T1000 (cell line): ENCODE results near the gene CELF4.

Experiments
- DNase-seq: peaks from one replicate; lab custom pipeline; 2025; ENCODE audit warnings: mixed read lengths; lab: John Stamatoyannopoulos, UW

Gene CELF4

DNA sequence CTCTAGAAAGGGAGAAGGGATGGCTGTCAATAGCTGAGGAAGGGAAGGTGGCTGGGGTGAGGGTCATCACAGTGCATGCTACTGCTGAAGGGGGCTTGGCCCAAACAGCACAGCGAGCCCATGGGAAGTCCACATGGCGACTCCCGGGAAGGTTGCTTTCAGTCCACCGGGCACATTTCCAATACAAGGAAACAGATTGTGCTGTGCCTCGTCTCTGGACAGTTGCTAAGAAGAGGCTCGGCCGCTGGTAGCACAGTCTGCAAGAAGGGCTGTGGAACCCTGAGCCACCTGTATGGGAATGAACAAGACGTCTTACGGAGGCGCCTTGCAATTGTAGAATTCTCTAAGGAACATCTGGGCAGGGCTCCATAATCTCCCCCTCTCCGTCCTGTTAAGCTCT lies 123.1 kb downstream of the CELF4 start:
- no peak for DNase-seq

DNA sequence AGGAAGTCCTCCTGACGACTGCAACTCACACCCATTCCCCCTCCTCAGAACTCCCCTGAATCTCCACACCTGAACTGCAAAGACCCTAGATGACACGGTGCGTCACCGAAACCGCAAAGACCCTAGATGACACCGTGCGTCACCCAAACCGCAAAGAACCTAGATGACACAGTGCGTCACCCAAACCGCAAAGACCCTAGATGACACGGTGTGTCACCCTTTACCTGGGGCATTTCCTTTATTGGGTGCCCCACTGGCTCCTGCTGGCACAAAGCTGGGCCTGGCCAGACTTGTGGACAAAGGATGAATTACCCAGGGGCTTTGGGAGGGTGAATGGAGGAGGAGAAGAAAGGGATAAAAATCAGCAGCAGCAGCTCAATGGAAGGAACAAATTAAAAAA lies 123.8 kb downstream of the CELF4 start:
- no peak for DNase-seq

DNA sequence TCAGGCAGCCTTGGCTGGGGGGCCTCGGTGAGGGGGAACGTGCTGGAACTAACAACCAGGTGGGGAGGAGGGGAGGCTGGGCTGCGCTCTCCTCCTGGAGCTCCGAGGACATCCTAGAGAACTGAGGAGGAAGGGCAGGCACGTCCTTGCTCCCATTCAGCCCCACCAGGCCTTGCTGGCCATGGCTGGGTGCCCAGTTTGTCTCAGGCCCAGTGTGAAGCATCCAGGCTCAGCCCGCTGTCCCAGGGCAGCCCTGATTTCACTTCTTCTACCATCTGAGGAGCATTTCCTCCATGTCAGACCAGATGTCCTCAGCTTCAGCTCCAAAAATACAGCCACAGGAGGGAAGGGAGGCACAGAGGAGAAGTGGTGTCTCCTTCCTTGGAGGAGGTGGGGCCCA lies 125.4 kb downstream of the CELF4 start:
- no peak for DNase-seq

DNA sequence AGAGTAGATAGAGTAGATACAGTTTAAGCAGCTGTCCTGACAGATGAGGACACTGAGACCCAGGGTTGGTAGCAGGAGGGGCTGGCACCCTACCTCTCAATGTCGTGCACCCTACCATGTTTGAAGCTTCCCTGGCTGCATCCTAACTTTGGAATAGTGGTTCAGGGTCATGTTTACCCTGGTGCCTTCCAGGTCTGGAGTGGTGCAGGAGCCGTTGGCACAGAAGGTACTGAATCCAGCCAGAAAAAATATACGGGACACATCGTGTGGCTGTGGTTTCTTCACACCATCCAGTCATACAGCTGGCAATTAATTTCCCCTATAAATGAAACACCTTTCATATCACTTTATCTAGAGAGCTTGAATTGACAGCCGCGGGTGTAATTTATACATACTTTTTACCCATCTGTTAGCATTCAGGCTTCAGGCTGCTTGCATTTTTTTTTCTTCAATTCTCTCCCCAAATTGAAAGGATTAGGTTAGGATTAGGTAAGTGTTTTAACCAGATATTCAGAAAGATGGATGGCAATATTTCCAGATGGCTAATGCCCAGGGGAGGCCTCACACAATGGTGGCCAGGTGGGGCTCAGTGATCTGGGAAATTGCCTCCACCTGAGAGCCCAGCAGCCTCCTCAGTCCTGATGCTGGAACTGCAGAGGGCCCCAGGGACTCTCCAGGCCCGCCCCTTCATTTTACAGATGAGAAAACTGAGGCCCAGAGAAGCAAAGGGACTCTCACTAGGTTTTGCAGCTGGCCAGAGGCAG lies 127.0 kb downstream of the CELF4 start:
- no peak for DNase-seq

DNA sequence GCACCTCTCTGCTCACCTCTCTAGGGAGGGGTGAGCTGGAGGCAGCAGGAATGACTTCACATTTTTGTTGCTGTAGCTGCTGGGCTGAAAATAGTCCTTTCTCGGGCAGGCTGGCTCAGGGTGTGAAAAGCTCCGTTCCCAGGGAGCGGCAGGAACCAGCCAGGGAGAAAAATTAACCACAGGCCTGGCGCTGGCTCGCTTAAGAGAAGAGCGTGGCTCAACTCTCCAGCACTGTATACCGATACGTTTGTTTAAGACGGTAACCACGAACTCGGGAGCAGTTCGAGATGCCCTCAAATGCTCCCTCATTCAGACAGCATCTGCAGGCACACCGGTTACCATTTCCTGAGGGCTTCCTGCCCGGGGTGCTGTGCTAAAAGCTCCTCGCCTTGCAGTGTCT lies 129.6 kb downstream of the CELF4 start:
- no peak for DNase-seq

DNA sequence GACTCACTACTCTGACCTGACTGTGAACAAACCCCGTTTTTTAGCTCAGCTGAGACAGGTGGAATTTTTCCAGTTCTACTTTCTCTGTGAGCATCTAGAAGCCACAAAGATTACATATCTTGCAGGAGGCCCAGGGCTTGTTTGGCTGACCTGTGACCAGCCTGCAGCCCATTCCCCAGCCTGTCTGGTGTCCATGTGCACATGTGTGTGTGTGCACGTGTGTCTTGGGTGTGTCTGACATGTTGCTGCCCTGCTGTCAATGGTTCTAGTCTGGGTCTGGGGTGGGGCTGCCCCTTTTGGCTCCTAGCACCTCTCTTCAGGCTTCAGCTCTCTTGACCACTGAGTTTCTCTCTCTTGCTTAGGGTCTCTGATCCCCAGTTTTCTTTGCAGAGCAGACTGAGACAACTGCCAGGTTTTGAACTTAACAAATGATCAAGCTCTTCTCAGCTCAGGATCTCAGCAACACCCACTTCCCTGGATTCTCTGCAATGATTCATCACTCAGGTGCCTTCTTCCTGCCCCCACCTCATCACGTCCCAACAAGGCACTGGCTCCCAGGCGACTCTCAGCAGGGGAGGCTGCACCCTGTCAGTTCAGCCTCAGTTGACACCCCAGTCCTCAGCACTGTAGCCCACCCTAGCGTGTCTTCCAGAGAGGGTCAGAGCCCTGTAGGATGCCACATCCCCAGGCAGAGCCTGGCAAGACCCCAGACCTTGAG lies 130.3 kb downstream of the CELF4 start:
- DNase-seq: no peak

DNA sequence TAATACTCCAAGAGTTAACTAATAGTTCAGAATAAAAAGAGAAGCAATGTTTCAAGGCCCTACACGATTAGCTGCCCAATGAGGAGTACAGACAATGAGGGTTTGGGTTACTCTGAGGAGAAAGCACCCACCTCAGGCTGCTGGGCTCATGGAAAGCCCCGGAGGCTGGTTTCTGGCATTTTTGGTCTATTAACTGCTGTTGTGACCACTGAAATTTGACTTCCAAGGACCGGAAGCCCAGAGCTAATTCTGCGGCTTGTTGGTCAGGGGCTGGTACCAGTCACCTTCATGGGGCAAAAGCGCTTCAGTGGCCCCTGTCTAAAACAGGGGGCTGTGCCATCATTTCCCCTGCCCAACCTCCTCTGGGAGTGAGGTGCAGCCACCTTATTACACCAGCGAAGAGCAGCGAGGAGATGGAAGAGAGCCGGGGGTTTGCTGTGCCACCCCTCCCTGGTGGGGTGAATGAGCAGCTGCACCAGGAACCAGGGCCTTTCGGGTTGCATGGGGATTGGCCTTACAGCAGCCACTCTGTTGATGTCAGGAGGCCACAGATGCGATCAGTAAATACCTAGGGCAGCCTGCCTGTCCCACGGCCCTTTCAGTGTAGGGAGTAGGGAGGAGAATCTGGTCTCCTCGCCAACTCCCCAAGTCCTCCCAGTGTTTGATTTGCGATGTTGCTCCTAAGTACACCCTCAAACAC lies 131.3 kb downstream of the CELF4 start:
- DNase-seq: no peak

DNA sequence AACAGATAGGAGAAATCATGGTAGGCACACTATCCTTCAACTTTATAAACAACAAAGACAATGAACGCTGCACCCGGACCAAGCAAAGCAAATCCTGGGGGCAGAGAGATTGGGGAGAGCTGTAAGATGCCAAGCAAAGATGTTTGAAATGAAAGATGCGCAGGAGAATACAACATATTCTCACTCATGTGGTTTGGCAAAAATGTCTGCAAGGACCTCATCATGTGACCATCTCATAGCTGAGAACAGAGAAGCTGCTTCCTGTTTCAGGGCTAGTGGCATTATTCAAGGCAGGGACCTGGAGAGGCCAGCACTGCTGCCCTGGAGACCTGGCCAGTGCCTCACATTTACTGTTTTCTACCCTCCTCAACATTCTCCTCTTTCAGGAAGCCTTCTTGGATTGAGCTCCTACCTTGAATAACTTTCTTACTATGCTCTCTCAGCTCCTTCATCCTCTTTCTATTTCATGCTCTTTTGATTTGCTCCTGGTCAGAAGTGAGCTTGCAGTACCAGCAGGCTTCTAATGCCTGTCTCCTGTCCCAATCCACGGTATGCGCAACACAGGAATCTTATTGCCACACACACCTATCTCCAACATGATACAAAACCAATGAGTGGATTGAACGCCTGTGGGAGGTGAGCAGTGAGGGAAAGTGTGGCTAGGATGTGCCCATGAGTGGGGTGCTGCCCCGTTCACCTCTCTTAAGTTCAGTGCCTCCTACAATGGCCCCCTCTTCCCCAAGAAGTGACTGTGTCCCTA lies 133.0 kb downstream of the CELF4 start:
- DNase-seq: no peak

DNA sequence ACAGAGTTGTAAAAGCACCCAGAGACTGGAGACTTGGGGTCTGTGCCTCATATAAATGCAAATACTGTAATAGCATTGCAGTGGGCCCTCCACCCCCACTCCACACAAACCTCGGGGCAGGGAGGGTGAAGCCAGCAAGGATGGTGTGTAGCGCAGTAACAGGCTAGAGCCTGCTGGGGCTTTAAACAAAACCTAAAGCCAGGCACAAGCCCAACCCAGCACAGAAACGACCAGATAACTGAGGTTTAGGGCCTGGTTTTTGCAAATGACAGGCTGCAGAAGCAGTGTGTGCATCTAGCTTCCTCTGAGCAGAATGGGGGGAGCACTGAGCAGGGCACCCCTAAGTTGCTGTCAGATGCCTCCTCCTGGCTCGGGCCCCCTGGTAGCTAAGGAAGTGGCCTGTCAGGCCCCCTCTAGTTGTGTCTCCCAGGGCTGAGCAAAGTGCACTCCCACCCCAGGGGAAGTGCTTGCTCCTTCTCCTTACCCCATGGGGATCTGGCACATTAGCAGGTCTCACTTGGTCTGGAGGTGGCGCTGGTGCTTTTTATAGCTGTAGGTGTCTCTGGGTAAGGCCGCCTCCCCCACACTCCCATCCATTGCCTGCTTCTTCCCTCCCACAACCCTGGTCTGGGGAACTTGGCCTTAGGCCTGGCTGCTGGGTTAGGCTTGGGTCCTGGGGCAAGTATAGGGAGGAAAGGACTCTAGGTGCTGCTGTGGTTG lies 135.1 kb downstream of the CELF4 start:
- DNase-seq: no peak

DNA sequence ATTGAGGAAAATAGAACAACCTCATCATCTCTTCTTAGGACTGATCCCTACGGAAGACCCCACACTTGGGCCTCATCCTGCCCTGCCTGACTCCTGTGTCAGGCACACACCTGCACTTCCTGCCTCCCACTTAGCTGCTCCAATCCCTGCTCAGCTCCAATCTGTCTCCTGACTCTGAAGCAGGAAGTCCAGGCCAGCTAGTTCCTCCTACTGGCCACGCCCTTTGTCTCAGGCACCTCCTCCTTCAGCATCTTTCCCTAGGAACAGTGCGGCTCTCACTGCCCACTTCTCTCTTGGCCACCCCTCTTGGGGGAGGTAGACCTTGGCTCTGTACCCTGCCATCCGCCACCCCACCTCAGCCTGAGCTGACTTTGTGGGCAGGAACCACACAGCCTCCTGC lies 135.8 kb downstream of the CELF4 start:
- no peak for DNase-seq

DNA sequence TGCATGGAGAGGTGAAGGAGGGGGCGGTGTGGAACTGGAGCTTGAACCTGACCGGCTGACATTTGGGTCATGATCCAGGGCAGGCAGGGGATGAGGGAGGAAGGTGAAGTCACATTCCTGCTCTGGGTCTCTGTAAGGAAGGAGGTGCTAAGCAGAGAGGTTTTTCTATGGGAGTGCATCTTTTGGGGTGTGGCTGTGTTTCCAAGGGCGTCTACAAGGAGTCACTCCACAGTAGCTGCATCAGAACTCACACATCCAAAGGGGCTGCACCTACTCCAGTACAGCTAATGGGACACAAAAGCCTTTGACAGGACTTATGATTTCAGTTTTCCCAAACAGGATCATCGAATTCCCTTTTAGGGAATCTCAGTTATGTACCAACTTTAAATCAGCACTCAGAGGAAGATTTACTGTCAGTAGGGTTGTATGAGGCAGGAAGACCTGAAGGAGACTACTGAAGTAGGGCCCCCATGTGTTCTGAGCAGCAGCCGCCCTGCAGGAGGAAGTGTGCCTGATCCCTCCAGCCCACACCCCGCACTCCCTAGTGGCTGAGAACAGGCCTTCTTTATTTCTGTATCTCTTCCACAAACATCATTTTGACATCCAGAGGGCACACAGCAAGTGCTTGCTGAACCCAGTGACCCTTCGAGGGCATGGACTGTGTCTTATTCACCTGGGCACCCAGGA lies 137.2 kb downstream of the CELF4 start:
- DNase-seq: no peak

DNA sequence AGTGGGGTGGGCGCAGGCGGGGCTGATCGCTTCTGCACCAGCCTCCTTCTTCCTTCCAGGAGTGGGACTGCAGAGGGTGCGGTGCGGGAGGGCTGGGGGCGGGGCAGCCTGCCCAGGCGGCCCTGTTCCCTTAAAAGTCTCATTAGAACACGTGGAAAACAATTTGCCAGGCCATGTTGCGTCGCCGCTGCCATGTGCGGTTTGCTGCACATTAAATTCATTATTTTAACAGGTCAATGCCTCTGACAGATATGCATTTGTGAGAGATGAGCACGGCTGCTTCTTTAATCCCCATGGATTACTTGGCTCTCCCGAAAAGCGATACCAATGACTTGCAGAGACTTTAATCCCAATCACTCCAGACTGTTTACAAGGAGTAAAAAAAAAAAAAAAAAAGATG lies 139.0 kb downstream of the CELF4 start:
- DNase-seq: no peak

DNA sequence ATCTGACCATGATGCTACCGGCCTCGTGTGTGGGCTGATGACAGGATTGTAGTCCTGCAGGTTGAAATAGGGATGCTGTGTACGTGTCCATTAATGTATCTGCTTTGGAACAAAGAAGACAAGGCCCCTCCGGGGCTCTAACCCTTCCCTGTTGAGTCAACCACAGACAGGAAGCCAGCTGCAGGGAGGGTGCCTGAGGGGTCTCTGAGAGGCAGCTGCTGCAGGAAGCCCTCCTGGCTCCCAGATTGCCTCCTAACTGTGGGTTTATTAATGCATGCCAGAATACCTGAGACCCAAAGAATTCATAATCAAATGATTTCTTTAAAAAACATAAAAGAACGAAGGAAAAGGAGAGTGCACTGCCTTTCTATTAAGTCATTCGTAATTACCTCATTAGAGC lies 140.4 kb downstream of the CELF4 start:
- DNase-seq: no peak

DNA sequence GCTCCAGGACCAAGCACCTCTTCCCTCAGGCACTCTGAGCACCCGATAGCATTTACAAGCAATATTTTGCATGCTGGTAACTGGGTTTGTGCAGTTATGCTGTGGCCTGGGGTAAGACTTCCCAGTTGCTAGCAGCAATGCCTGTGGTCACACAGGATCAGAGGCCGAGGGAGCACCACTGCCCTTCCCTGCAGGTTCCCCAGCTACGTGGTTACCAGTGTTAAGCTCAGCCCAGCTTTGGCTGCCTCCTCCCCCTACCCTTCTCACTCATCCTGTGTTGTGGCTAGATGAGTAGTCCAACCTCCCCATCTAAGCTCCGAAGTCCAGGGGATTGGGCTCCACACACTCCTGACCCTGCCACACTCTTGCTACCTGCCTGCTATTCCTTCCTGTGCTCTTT lies 141.1 kb downstream of the CELF4 start:
- DNase-seq: no peak

DNA sequence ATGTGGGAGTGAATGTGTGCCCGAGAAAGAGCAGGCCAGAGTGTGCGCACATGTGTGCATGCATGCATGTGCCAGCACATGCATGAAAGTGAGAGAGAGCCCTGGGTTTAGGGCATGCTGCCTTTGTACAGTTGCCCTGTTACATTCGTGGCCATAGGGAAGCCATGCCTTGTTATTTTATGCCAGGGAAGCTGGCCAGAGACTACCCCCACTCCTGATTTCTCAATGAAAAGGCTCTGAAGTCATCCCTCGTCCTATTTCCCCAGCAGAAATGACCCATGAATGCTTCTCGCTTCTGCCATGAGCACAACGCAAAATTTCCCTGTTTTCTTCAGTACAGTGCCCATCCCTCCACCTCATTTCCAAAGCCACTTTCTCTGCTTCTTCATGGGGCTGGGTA lies 143.0 kb downstream of the CELF4 start:
- no peak for DNase-seq

DNA sequence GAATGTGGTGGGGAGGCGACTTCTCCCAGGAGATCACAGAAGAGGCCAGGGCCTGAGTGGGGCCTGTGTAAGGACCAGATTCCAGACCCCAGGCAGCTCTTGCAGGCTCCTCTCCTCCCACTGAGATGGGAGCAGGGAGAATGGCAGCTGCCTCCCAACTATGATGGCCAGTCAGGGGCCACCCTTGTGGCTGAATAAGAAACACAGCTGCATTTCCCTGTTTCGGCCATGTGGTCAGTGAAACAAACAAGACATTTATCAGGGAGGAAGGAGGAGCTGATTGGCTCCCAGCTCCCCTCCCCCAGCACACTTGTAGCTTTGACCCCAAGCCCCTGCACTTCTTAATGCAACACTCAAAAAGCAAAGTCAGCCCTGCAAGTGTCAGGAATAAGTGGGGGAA lies 143.5 kb downstream of the CELF4 start:
- no peak for DNase-seq

DNA sequence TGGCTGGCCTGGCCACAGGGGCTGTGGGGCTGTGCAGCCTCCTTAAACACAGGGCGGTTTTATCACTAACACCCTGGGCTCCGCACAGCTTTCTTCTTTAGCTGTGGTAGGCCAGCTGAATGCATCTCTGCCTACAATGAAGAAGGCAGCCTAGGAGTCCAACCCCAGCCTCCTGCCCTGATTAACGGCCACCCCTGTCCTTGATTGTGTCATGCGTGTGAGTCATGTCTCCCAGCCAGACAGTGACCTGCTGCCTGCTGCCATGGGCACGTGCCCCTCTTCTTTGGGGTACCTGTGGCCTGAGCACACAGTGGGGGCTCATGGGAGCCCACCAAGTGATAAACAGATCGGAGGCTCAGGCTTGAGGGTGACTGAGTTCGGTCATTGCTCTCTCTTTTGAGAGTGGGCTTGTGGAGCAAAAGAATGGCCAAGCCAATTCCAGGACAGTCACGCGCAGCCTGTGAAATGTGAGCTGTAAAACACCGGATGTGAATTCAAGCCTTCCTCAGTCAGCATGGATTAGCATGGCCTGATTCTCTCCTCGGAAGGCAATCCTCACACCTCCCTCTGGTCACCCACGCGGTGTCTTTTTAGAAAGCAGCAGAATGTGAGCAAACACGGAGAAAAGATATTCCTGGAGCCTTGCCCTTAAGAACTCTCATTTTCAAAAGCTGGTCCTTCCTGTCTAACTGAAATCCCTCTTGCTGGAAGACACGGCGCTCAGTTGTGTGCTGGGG lies 144.1 kb downstream of the CELF4 start:
- DNase-seq: no peak

DNA sequence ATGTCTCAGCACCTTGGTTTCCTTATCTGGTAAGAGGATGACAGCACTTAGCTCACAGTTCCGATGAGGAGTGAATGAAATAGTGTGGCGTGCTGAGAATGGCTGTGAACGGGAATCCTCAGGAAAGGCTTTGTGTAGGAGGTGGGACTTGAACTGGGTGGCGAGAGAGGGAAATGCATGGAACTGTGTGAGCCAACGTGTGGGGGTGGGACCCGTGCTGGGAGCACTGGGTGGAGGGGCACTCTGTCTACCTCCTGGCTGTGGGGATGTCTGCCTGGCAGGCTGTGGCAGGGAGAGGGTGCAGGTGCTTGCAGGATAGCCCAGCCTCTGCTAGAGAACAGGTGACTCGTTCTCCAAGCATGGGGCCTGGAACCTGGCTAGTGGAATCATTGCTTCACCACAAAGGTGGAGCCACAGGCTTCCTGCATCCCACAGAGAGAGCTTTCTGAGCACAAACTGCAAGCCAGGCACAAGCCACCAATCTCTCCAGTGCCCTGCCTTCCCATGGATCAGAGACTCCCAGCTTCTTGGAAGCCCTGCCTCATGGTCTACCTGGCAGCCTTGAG lies 145.2 kb downstream of the CELF4 start:
- no peak for DNase-seq

DNA sequence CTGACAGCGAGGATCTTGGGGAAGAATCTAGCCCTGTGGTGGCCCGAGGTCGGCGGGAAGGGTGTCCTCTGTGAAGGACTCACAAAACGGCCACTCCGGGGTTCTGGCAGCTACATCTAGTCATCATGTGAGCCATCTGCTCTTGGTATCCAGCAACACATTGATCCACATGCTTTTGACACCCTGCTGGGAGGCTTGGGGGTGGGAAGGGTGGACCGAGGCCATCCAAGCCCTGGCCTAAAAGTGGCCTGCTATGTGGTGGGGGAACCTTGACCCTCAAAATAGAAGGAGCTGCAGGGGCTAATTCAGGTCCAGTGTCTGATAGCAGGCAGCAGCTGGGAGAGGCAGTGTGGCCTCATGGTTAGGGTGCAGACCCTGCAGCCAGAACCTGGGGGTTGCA lies 145.7 kb downstream of the CELF4 start:
- DNase-seq: no peak

DNA sequence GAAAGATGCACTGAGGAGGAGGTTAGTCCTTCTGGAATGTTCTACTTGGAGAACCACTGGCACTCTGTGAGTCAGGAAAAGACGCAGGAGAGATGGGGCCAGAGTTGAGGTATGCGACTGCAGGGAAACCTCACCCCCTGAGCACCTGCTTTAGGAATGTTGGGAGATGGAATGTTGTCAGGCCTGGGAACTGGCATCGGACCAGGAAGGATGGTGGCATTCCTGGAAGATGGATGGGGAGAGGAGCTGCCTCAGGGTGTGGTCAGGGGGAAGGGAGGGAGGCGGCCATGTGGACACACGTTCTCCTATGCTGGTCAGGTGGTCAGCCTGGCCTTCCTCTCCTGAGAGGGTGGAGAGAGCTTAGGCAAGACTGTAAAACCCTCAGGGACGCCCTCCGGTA lies 146.3 kb downstream of the CELF4 start:
- DNase-seq: no peak
